Limb (tissue), 2 donors: Measurements from ENCODE around the gene GAS2L3.
"Not testable (repeated sequence)": the region's sequence is repeated elsewhere in the genome, so short reads cannot be mapped to it uniquely, and the experiment has no call there.

Source experiments
- DNase-seq, 2 donors: peaks; one replicate each; pipeline ENCODE4 v3.0.0-alpha.2; 2016; ENCODE audit errors: extremely low spot score in 2 of 2

The GAS2L3 gene

DNA sequence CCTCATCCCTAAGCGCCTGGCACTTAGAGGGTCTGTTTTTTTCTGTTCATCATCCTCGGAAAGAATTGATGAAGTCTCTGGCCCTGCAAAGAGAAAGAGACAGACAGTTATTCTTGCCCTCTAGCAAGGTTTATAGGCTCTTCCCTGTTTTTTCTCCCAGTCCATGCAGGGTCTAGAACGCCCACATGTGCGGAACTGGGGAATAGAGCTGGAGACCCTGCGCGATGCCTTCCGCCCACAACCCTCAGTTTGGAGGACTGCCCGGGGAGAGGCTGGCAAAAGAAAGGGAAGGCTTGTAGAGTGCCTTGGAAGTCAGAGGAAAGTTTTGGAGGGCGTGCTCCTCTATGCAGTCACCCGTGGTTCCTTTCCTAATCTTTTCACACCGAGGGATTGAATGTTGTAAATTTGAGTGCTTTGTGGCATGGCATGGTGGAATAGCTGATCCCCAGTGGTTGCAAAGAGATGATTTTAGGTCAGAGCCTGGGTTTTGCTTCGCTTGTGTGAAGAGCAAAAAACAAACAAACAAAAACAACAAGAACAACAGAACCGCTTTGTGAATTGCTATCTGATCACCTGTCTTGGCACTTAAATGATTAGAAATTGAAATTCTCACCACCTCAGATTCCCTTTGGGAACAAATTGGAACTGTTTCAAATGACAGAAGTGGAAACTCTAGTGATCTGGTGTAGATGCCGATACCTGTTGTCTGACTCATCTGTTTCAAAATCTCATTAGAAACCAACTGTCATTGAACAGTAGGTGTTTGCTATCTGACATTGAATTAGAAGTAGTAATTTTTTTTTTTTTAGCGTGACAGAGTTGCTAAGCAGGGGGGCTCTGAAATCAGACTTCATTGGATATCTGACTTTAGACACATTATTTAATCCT is 947 bp downstream of the GAS2L3 start:
- peak; percentile 20 to 45 for DNase-seq

DNA sequence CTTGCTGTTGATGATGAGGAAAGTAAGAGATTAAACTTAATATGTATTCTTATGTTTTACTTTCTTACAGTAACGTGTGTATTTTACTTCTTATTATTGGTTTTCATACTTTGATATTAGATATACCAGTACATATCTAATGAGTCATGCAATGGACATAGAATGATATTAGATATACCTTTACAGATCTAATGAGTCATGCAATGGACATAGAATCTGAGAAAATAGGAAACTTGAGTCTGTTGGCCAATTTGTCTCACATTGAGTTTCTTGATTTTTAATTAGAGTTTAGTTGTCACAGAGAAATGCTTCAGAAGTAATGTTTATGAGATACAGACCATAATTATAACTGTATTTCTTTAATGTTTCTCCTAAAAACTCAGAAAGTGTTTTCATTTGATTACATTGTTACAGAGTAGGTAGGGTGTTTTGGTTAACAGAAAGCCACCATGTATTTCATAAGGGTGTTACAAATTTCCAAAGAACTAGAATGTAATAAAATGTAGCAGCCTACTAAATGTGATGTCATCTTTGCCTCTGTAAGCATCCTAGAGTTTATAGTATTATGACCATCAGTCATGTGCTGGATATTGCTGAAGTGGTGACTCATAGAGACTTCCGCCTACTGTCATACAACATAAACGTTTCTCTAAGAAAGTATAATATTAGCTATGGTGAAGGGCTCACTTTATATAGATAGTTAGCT is 3.0 kb downstream of the GAS2L3 start:
- DNase-seq = no peak

DNA sequence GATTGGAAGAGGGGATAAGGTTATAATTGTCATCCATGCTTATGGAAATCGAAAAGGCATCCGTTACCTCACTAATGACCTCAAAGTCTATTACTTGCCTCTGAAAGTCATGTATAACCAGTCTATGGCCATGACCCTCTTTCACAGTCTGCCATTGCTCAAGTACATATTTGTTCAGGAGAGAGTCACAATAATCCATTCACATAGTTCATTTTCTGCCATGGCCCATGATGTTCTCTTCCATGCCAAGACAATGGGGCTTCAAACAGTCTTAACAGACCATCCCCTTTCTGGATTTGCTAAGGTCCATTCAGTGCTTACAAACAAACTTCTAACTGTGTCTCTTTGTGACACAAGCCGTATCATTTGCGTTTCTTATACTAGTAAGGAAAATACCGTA is 5.4 kb downstream of the GAS2L3 start:
- no peak for DNase-seq

DNA sequence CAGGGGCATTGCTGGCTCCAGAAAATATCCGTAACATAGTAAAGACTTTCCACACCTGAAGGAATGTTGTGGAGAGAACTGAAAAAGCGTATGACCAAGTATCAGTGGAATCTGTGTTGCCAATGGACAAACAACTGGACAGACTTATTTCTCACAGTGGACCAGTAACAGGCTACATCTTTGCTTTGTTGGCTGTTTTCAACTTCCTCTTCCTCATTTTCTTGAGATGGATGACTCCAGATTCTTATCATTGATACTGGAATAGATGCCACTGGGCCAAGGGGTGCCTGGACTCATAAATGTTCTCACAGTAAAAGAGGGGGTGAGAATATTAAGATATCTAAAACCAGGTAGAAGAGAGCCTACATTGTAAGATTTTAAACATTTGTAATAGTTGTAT is 6.4 kb downstream of the GAS2L3 start:
- DNase-seq = no peak

DNA sequence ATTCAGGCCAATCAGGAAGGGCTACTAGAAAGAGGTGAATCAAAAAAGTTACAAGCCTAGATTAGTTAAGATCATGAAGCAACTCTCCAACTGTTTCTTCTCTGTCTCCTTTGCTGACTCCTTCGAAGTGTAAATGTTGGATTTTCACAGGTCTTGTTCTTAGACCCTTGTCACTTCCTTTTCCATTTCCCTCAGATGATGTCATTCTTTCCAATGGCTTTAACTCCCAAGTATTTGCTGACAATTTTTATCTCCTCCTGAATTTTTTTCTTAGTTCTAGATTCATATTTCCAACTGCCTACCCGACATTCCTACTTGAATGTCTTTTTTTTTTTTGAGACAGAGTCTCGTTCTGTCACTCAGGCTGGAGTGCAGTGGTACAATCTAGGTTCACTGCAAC is 10.8 kb downstream of the GAS2L3 start:
- no peak for DNase-seq

DNA sequence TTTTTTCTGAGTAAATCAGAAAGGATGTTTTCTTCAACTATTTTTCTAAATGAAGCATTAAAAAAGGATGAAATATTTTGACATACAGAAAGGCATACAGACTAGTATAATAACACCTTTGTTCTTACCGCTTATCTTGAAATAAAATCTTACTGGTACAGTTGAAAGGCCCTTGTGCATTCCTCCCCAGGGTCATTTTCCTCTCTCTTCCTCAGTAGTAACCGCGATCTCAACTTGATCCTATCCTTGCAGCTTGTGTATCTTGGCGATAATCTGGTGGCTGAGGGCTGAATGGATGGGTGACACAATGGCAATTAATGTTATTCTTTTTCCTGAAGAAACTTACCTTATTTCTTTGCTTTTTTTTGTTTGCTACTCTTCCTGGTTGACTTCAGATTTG is 18.5 kb downstream of the GAS2L3 start:
- no peak for DNase-seq

DNA sequence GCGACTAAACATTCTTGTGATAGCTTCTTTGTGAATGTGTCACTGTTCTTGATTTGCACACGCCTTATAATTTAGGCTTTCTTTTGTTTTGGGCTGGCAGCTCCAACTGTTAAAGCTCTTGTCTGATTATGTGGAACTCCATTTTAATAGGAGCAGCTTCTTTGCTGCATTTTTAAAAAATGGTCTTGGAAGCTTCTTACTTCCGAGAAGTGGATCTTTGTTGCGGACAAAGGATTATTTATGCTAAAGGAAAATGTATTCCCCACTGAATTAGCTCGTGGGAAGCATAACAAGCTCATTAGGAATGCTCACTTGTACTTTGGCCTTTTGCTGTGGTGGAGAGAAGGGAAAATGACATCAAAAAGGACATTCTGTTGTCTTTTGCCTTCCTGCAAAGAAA is 20.0 kb downstream of the GAS2L3 start:
- DNase-seq = peak in 1 of 2 donors; percentile 12

DNA sequence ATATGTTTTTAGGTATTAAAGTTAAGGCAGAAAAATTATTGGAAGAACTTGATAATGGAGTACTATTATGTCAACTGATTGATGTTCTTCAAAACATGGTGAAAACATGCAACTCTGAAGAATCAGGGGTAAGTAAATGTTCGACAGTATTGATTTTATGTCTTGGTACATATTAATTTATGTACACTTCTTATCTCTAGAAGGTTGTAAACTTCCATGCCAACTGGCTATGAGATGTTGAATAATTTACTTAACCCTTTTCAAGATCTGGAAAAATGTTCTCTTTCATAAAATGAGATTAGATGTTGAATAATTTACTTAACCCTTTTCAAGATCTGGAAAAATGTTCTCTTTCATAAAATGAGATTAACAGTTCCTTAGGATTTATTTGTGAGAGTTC is 28.1 kb downstream of the GAS2L3 start:
- DNase-seq = no peak

DNA sequence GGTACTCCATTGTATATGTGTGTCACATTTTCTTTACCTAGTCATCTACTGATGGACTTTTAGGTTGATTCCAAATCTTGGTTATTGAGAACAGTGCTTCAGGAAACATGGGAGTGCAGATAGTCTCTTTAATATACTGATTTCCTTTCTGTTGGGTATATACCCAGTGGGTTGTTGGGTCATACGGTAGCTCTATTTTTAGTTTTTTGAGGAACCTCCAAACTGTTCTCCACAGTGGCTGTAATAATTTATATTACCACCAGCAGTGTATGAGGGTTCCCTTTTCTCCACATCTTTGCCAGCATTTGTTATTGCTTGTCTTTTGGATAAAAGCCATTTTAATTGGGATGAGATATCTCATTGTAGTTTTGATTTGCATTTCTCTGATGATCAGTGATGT is 29.5 kb downstream of the GAS2L3 start:
- DNase-seq = not testable (repeated sequence)

DNA sequence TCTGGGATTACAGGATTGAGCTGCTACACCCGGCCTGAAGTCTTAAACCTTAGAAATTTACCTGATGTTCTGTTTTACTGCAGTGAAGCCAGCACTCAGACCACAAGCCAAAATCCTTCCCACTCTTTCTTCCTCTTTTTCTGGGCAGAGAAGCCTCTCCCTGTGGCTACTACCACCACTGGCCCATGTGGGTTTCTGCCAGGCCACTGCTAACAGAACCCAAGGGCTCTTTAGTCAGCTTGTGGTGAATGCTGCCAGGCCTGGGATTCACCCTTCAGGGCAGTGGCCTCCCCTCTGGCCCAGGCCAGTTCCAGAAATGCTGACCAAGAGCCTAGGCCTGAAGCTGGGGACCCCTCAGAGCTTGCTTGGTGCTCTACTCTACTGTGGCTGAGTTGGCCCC is 35.3 kb downstream of the GAS2L3 start:
- DNase-seq = no peak

DNA sequence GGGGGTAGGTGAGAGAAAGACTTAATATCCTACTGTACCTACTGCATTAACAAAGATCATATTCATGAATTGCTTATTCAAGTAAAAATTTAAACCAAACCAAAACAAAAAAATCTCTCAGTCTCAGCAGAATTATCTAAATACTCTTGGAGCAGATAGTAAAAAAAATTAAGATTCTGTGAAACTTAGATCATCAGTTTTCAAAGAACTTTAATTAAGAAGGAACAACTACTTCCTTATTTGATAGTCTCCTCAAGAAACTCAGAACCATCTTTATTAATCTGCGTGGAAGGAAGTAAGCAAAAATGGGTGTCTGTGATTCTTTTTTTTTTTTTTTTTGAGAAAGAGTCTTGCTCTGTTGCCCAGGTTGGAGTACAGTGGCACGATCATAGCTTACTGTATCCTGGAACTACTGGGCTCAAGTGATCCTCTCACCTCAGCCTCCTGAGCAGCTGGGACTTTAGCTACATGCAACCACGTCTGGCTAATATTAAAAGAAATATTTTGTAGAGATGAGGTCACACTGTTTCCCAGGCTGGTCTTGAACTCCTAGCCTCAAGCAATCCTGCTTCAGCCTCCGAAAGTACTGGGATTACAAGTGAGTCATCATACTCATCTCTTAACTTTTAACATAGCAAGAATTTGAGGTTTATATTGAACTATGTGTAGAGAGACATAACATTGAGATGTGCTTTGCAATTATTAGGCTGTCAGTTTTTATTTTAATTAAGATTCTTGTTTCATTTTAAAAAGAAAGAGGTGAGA is 37.4 kb downstream of the GAS2L3 start:
- DNase-seq = no peak

DNA sequence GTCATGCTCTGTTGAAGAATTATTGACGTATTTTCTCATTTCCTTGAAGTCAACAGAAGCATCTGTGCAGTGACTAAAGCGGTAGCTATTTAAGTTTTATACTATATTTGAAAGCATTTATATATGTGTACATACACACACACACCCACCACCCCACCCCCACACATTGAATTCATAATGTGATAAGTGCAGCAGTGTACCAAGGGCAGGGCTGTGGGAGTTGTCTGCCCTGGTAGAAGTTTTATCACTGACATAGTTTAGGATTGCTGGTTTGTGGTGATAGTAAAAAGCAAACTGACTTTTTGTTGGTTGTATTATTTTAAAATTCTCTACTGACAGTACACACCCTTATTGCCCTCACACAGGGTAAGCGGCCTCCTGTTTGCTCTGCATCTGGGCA is 39.1 kb downstream of the GAS2L3 start:
- no peak for DNase-seq

DNA sequence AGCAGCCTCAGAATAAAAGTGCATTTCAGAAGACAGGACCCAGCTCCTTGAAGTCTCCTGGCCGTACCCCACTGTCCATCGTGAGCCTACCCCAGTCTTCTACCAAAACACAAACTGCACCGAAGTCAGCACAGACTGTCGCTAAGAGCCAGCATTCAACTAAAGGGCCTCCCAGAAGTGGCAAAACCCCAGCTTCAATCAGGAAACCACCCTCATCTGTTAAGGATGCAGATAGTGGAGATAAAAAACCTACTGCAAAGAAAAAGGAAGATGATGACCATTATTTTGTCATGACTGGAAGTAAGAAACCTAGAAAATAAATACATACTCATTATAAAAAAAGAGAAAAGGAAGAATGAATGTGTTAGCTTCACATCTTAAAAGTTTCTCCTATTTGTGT is 51.1 kb downstream of the GAS2L3 start:
- DNase-seq = no peak

DNA sequence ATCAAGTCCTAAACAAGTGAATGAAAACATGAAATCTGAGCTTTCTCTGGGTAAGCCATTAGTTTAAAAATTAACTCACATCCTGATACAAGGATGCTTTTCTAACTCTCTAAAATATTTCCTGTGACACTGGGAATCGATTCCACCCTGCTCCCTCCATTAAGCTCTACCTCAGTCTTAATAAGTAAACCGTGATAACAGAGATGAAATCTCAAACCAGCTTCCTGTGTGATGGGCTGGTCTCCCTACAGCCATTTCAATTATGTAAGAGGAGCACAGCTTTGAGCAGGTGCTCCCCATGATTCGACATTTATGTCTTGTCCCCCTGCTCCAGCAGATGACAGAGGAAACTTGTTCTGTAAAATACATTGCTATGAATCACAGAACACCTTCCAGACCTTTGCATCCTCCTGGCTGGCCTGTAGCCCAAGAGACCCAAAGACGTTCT is 59.0 kb downstream of the GAS2L3 start:
- DNase-seq = no peak

DNA sequence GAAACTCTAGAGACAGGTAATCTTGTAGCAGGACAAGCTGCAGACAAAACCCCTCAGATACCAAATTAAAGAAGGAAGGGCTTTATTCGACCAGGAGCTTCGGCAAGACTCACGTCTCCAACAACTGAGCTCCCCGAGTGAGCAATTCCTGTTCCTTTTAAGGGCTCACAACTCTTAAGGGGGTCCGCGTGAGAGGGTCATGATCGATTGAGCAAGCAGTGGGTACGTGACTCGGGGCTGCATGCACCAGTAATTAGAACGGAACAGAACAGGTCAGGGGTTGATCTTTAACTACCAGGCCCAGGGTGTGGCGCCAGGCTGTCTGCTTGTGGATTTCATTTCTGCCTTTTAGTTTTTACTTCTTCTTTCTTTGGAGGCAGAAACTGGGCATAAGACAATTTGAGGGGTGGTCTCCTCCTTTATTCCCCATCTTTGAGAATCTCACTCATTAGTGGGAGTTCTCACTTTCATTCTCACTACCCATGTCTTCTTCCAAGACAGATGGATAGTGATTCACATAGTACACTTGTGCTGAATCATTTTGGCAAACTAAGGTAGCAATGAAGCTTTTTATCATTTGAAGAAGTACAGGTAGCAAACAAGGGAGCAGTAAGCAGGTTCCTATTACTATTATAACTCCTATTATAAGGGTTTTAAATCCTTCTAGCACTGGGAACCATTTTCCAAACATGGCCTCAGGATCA is 59.8 kb downstream of the GAS2L3 start:
- DNase-seq = not testable (repeated sequence)

DNA sequence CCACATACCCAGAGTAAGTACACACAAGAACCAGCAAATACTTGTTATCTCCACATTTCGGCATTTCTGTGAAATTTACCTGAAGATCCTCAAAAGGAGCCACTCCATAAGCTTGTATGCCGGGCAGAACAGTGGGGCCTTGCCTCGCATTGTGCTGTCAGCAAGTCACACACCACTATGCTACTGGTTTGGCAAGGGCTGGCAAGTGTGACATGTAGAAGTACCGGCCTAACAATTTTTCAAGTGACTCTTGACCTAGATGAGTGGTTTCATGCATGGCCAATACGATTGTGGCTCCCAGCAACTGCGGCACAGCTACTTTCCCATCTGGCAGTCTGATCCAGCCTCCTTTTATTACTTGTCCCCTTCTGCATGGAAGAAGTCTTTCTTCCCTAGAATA is 69.8 kb downstream of the GAS2L3 start:
- no peak for DNase-seq

DNA sequence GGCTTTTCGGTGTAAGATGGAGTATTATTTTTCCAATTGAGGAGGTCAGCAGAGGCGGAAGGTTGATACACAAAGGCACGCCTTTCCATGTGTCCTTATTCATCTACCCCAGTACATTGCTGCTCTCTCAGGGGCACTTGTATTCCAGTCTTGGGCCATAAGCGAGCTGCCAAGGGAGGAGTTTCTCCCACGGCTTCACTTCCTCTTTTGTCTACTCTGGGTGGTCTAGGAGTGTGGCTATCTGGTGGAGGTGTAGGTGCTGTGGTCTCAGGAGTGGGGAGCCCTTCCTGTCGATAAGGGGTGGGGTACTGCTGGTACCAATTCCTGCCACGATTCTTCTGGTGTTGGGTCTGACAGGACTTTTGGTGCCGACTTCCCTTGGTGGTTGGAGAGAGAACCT is 73.4 kb downstream of the GAS2L3 start:
- no peak for DNase-seq

DNA sequence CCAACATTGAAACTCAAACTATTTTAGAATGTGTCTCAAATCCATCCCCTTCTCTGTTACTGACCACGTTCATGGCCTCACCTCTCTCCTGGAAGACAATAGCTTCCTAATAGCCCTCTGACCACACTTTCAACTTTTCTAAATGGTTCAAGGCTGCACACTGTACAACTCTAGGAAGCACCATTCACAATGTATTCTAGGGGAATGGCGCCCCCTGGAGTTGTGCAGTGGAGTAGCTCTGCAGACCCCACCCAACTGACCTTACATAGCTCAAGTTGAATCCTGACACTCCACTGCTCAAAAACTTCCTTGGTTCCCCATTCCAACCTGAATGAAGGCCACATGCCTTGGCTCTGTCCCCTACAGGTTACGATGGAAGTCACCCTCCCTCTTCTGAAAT is 77.6 kb downstream of the GAS2L3 start:
- DNase-seq = no peak

DNA sequence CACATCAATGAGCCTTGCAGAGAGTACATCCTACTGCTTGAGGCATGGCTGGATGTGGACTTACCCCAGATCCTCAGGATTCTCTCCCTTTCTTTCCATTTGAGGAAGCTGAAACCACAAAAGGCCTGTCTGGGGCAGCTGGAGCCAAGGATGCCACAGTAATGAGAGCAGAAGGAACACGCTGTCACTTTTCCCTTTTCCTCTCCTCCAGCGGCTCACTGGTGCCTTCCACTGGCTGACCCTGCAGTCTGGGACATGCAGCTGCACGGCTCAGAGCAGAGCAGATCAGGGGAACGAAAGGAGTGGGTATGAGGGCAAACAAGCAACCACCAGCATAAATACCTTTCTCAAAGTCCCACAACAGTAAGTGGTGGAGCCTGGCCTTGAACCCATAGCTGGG is 78.2 kb downstream of the GAS2L3 start:
- no peak for DNase-seq

DNA sequence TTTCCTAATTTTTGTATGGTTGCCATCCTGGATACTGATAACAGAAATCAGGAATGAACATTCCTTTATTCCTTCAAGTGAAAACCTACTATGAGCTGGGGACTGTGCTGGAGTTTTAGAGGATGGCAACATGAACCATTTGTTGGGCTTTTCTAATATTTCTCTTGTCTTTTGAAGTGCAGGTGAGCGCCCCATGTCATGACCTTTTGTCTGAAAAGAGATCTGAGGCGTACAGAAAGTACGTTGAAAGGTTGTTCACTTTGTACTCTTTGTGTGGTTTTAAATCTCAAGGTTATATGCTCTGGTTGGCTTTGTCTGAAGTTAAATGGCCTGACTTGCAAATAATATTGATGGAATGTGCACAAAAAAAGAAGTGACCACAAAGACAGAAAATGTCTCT is 79.0 kb downstream of the GAS2L3 start:
- no peak for DNase-seq

DNA sequence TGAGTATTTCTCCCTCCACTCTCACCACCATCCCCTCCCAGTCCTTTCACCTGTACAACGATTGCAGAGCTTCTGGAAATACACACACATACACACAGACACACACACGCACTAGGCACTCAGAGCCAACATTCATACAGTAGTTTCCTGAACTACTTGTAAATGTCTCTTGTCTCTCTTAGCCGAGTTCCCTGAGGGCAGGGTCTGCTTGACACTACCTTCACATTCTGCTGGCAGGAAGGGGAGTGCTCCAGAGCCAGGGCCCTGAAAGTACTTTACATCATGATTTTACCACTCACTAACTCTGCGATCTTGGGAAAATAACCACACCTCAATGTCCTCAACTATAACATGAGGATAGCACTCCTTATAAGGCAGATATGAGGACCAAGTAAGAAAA is 82.7 kb downstream of the GAS2L3 start:
- DNase-seq = no peak

DNA sequence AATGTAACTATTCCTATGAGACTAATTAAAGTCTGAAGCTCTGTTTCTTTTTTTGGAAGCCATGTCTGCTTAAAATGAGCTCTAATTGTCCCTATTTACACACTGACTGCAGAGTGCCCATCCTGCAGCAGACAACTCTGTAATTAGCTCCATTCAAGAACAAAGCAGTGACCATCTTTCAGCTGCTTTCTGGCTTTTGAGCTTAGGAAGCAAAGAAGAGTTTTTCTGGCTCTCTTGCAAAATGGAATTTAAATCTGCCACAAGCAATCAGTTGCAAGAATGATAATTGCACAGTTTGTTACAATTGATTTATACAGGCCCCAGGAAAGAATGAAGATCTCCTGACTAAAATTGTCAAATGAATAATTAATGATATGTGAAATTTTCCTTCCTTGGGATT is 83.4 kb downstream of the GAS2L3 start:
- DNase-seq = no peak
